GM10266 (cell line): ENCODE results near the gene NOC2L.

Source experiments
- DNase-seq: peaks from one replicate; pipeline ENCODE4 v3.0.0; 2012; ENCODE audit errors: extremely low spot score
- TF ChIP-seq, protein P1 (sequence below): IDR thresholded peaks from 2 replicates; pipeline ENCODE4 v1.5.1; 2012; ENCODE audit warnings: mild to moderate bottlenecking, low read depth; ENCODE audit not compliant: control insufficient read depth, insufficient read depth; ENCODE audit errors: missing control alignments

Gene NOC2L

DNA sequence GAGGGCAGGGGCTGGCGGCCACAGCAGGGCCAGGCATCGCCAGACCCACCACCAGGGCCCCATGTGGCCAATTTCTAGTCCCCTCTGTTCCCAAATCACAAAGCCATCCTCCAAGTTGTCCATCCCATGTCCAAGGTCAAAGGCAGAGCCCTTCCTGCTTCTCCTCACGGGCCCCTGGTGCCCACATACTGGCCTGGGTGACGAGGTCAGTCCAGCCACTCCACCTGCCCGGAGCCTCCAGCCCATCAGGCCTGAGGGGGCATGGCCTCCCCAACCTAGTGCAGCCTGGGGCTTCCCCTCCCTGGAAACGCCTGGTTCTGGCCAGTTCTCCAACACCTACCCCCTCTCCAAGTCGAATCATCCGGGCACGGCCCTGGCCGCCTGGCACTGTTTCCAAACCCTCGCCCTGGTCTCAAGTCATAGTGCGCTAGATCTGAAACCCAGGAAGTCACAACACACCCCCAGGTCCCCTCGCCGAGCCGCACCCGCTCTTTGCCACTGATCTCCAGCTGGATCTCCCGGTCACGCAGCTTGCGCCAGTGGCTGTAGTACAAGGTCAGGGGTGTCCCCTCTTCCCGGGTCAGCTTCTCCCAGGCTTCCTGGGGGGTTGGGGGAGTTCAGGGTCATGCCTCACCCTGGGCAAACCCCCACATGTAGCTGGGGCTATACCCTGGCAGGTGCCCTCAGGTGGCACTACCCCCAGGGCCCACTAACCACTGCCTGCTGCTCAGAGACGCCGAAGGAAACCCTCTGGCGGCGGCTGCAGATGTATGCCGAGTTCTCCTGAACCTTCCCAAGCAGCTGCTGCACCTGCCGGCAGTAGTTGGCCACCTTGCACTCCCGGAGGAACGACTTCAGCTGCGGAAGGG lies 13.1 kb downstream of the NOC2L start:
- TF ChIP-seq, protein P1, sequence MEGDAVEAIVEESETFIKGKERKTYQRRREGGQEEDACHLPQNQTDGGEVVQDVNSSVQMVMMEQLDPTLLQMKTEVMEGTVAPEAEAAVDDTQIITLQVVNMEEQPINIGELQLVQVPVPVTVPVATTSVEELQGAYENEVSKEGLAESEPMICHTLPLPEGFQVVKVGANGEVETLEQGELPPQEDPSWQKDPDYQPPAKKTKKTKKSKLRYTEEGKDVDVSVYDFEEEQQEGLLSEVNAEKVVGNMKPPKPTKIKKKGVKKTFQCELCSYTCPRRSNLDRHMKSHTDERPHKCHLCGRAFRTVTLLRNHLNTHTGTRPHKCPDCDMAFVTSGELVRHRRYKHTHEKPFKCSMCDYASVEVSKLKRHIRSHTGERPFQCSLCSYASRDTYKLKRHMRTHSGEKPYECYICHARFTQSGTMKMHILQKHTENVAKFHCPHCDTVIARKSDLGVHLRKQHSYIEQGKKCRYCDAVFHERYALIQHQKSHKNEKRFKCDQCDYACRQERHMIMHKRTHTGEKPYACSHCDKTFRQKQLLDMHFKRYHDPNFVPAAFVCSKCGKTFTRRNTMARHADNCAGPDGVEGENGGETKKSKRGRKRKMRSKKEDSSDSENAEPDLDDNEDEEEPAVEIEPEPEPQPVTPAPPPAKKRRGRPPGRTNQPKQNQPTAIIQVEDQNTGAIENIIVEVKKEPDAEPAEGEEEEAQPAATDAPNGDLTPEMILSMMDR: no peak
- DNase-seq: no peak

DNA sequence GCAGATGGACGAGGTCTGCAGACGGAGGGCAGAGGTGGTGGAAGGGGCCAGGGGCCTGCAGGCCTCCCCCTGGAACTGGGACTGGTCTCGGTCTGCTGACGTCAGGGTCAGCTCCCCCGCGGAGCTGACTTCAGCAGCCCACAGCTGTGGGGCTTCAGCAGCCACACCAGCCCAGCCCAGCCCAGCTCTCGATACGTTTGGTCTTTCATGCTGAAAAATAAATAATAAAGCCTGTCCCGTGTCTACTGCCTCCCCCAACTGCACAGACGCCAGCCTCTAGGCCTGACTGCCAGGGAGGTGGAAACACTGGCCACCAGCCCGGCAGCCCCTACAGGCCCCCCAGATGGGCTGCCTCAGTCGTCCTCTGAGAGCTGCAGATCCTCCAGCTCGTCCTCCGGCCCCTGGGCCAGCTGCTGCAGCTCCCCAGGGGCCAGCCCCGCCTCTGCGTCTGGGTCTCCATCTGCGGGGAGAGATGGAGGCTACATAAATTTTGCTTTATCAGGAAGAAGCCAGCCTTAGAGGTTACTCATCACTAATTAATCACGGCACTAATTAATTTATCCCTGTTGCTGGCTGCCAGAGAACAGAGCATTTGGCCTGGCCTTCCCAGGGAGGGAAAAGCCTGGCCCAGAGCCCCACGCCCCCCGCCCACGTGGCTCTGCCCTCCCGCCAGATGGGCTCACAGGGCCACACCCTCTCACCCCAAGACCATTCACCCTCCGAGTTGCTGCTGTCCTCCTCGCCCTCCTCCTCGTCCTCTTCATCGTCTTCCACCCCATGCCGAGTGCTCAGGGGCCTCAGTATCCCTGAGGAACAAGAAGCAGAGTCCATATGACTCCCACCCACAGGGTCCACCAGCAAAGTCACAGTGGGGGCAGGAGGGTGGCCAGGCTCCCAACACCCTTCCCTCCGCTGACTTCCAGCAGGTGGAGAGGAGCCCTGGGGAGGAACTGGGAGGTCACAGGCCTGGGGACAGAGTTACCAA lies 14.4 kb downstream of the NOC2L start:
- TF ChIP-seq, protein P1: no peak

DNA sequence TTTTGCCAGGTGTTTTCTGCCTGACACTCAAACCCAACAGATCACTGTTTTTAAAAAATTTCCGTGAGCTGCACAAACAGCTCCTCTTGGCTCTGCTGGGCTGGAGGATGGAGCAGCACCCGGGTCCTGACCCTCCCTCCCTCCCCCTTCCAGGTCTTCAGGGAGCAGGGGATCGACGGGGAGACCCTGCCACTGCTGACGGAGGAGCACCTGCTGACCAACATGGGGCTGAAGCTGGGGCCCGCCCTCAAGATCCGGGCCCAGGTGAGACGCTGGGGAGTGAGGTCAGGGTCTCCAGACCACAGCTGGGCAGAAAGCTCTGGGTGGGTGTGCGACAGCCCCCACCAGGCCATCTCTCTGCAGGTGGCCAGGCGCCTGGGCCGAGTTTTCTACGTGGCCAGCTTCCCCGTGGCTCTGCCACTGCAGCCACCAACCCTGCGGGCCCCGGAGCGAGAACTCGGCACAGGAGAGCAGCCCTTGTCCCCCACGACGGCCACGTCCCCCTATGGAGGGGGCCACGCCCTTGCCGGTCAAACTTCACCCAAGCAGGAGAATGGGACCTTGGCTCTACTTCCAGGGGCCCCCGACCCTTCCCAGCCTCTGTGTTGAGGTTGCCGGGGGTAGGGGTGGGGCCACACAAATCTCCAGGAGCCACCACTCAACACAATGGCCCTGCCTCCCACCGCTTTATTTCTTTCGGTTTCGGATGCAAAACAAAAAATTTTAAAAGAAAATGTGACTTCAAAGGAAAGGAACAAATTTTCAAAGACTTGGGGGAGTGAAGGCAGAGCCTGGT lies 15.3 kb downstream of the NOC2L start:
- no peak for DNase-seq
- TF ChIP-seq, protein P1: no peak

More for the DNA sequence above, 14.4 kb downstream of the NOC2L start:
- DNase-seq: no peak

DNA sequence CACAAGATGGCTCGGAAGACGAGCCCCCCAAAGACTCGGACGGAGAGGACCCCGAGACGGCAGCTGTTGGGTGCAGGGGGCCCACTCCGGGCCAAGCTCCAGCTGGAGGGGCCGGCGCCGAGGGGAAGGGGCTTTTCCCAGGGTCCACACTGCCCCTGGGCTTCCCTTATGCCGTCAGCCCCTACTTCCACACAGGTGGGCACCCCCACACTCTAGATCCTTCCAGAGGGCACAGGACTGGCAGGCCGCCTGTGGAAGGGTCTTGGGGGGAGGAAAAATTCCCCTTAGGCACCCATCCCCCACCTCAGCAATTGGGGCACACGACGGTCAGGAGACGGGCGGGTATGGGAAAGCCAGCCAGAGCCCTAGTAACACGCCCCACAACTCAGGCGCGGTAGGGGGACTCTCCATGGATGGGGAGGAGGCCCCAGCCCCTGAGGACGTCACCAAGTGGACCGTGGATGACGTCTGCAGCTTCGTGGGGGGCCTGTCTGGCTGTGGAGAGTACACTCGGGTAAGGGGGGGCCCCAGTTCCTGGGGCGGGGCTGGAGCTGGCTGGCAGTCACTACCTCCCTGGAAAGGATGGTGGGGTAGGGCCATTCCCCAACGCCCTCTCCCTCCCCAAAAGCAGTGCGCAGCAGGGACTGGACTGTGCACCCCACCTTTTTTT lies 16.1 kb downstream of the NOC2L start:
- DNase-seq: no peak
- TF ChIP-seq, protein P1: no peak

DNA sequence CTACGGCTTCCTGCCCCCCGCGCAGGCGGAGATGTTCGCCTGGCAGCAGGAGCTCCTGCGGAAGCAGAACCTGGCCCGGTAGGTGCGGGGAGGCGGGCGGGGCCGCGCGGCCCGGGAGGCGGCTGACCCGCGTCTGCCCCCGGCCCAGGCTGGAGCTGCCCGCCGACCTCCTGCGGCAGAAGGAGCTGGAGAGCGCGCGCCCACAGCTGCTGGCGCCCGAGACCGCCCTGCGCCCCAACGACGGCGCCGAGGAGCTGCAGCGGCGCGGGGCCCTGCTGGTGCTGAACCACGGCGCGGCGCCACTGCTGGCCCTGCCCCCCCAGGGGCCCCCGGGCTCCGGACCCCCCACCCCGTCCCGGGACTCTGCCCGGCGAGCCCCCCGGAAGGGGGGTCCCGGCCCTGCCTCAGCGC lies 16.6 kb downstream of the NOC2L start:
- TF ChIP-seq, protein P1: no peak
- DNase-seq: no peak
